ENCODE data around the gene GALNT12.

Gene GALNT12, protein sequence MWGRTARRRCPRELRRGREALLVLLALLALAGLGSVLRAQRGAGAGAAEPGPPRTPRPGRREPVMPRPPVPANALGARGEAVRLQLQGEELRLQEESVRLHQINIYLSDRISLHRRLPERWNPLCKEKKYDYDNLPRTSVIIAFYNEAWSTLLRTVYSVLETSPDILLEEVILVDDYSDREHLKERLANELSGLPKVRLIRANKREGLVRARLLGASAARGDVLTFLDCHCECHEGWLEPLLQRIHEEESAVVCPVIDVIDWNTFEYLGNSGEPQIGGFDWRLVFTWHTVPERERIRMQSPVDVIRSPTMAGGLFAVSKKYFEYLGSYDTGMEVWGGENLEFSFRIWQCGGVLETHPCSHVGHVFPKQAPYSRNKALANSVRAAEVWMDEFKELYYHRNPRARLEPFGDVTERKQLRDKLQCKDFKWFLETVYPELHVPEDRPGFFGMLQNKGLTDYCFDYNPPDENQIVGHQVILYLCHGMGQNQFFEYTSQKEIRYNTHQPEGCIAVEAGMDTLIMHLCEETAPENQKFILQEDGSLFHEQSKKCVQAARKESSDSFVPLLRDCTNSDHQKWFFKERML

DNA sequence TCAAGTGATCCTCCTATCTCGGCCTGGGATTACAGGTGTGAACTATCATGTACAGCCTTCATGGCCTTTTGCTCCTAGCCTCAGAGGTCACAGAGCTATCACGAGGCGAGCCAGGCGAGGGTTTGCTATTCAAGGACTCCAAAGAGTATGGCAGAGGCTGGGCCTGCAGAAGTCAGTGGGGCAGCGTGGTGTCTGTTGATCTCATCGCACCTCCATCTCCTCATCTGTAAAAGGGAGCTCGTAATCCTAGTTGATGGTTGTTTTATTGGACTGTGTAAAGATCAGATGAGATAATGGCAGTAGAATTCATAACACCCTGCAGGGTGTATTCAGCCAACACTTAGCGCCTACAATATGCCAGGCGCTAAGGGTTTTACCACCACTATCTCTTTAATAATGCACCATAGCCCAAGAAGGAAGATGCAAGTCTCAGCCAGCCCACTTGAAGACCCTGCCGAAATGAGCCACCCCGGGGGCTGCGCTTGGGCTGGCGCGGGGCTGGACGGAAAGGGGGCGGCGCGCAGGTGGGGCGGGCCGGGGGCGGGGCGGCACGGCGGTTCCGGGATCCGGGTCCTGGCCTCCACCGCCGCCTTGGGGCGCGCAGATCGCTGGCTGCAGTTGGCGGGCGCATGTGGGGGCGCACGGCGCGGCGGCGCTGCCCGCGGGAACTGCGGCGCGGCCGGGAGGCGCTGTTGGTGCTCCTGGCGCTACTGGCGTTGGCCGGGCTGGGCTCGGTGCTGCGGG lies at the start of gene GALNT12:
GALNT12 (plus strand) TSS at position 601 of the 744 bp plus-strand sequence; CDS start at position 630, 29 bp downstream.
- peak; percentile 39 for DNase-seq (ENCODE audit: low read depth)

GRCh38 chr9:98760231-98760630 lies 47.2 kb upstream of the GALNT12 start:
- DNase-seq (ENCODE audit: low read depth): no peak

- no peak for DNase-seq (ENCODE audit: low read depth)
Observed at GRCh38 chr9:98763986-98764745, 43.3 kb upstream of the GALNT12 start.

GRCh38 chr9:98765256-98765655 lies 42.2 kb upstream of the GALNT12 start:
- no peak for DNase-seq (ENCODE audit: low read depth)

DNA sequence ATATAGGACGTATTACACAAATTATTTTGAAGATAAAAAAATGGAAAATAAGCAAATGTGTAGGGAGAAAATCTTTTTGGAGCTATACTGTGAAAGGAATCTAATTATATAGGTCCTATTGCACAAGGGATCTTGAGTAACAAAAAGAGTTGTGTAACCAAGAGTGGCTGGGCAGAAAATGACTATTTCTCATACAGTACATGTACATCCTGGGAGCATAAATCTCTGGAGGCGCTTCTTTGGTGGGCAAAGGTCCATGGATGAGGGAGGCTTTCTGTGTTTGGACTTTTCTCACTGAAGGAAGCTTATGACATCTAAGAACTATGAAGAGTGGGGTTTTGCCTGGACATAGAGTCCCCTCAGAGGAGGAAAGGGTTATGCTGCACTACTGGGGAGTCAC lies 40.9 kb upstream of the GALNT12 start:
- DNase-seq (ENCODE audit: low read depth): no peak

DNA sequence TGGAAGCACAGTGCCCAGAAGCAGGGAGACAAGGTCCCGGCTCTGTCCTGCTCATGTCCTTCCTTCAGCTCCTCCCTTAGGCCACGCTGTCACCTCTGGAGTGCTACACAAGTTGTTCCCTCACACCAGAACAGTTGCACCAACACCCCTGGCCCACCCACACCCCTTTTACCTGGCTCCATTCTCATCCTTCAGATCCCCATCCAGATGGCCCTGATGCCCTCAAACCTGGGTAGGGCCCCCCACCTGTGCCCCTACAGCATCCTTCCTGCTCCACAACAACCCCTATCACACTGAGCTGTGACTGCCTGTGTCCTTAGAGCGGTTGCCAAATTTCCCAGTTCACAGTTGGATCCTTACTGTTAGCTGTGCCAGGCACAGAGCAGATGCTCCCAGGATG lies 40.3 kb upstream of the GALNT12 start:
- no peak for DNase-seq (ENCODE audit: low read depth)

DNA sequence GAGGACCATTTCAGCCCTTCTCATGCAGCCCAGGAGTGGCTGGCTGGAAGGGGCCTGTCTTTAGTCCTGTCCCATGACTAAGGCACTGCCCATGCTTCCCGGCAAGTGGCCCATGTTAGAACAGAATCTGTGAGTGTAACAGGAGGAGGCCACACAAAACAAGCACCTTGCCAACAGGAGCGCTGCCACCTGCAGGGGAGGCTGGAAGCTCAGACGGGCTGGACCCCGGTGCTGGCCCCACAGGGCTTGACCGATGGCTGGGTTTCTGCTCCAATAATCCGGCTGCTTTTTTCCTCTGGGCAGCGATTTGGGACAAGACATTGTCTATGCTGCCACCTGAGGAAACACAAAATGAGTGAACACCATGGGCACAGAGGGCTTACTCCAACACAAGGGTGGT lies 39.6 kb upstream of the GALNT12 start:
- no peak for DNase-seq (ENCODE audit: low read depth)

GRCh38 chr9:98768344-98768743 lies 39.1 kb upstream of the GALNT12 start:
- no peak for DNase-seq (ENCODE audit: low read depth)

- DNase-seq (ENCODE audit: low read depth): no peak
Observed at GRCh38 chr9:98770717-98771116, 36.8 kb upstream of the GALNT12 start.

DNA sequence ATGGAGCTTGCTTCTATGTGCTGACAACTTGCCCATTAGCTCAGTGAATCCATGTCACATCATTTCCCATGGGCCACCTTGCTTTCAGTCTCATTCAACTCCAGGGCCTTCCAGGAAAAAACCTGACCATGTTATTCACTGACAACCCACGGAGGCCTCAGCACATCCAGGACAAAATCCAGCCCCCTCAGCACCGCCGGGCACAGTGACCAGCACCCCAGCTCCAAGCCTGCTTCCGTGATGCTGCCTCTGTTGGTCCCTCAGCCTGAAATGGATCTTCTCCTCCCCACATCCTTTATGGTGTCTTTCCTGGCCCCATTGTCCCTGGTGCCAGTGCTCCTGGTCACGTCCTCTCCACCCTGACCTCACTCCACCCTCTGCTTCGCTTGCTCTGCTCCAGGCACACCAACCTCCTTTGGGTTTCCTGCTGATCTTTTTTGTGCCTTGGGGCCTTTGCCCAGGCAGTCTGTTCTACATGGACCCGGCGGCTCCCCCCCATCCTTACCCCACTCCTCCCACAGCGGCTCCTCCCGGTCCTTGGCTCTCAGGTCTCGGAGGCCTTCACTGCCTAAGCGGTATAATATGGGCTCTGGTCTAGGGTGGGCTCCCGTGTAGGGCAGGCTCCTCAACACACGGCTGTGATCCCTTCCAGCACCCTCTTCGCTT lies 36.1 kb upstream of the GALNT12 start:
- DNase-seq (ENCODE audit: low read depth): no peak

DNA sequence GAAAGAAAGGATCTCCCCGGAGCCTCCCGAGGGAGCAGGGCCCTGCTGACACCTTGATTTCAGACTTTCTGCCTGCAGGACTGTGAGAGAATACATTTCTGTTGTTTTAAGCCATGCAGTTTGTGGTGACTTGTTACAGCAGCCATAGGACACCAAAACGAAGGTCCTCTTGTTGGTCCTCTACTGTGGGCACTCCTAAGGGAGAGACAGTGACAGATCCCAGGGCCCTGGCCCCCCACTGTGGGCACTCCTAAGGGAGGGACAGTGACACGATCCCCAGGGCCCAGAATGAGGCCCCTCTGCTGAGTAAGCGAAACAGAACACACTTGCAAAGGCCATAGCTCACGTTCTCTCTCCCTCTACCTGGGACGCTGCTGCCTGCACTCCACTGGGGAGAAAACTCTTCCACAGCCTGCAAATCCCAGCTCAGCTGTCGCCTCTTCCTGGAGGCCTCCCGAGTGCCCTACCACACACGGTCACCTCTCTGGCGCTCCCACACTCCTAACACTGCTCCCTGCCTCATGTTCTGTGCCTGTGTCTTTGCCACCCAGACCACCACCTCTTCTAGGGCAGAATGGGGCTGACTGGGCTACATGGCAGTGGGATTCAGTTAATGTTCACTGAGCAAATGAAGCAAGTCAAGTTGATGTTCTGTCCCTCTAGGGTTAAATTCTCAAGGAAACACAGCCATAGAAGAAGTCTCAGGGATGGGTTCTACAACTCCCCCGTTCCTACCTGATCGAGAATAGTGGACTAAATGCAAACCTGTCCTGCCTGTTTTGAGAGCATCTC lies 34.9 kb upstream of the GALNT12 start:
- no peak for DNase-seq (ENCODE audit: low read depth)

- no peak for DNase-seq (ENCODE audit: low read depth)
Observed at GRCh38 chr9:98773721-98774120, 33.7 kb upstream of the GALNT12 start.

GRCh38 chr9:98774746-98775145 lies 32.7 kb upstream of the GALNT12 start:
- no peak for DNase-seq (ENCODE audit: low read depth)

GRCh38 chr9:98775831-98776441 lies 31.5 kb upstream of the GALNT12 start:
- DNase-seq (ENCODE audit: low read depth): no peak

DNA sequence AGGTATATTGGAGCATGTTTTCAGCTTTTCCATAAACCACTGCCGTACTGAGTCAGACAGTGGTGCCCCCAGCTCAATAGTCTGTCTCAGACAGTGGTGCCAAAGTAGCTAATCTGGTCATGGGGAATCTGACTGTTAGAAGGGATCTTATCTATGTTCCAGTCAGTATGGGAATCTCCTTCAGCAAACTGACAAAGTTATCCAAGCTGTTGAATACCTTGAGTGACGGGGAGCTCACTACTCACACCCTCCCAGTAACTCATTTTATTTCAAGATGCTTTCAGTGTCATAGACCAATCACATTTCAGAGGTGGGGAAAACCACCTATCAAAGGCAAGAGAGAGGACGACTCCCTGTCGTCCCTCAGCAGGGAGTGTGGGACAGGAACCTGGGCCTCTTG lies 29.9 kb upstream of the GALNT12 start:
- no peak for DNase-seq (ENCODE audit: low read depth)

DNA sequence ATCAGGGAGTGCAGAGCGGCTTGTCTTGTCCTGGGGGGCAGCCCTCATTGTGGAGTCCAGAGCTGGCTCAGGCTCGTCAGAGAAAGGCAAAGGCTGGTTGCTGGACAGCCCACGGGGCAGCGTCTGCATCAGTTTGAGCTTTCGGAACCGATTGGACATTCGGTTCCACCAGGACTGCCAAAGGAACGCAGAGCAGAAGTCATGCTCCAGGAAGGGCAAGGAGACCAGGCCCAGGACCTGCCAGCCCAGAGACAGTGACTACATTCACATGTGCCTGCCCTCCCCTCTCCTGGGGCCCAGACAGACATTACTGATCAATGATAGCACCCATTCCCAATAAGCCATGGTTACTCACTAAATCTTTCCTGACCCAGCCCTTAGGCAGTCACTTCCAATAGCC lies 29.2 kb upstream of the GALNT12 start:
- DNase-seq (ENCODE audit: low read depth): no peak

GRCh38 chr9:98778711-98779530 lies 28.5 kb upstream of the GALNT12 start:
- no peak for DNase-seq (ENCODE audit: low read depth)

DNA sequence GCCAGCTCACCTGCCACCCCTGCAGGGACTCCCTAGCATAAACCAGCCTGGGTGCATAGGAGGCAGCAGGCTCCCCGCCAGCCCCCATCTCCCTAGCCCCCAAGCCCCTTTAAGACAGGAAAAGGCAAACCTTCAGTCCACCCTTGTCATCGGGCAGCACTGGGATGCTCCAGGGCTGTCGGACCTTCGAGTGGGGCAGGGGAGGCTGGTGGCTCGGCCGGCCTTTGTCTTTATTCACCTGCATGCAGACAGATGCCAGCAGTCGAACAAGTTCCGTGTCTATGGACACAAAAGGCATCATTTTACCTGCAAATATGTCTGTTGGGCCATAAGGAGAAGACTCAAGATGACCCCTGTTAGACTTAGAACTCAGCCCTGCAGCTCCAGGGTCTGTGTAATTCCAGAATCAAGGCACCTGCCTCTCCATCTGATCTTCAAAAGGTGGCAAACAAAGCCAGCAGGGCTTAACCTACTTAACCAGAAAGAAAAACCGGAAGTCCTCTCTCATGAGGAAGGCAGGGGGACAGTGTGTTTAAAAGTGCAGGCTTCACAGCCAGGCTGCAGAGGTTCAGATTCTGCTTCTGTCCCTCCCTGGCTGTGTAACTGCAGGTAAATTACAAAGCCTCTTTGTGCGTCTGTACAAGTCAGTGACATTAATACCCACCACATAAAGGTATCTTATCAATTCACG lies 27.3 kb upstream of the GALNT12 start:
- no peak for DNase-seq (ENCODE audit: low read depth)

Data from stimulated activated CD8-positive, alpha-beta memory T cell treated with anti-CD3 and anti-CD28 coated beads, Interleukin-12 subunit alpha, Interleukin-12 subunit beta, amount 100 ng/mL, for 4 hours (primary cell).